HG03565 (cell line): ENCODE measurements around the gene HSD11B1.
"Not testable (repeated sequence)": the region's sequence is repeated elsewhere in the genome, so short reads cannot be mapped to it uniquely, and the experiment has no call there.

Experiments
- ATAC-seq: cut with Tn5 transposase; IDR thresholded peaks from one replicate; pipeline ENCODE4 v1.9.1; 2021; ENCODE audit warnings: mild to moderate bottlenecking, moderate library complexity; ENCODE audit not compliant: unreplicated experiment

HSD11B1 gene

DNA sequence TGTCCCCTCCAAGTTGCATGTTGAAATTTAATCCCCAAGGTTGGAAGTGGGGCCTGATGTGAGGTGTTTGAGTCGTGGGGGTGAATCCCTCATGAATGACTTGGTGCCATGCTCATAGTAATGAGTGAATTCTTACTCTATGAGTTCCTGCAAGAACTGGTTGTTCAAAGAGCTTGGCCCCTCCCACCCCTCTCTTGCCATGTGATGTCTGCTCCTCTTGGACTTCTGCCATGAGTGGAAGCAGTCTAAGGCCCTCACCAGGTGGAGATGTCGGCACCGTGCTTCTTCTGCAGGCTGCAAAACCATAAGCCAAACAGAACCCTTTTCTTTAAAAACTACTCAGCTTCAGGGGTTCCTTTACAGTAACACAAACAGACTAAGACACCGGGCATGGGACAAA is 15.2 kb upstream of the HSD11B1 start:
- no peak for ATAC-seq

DNA sequence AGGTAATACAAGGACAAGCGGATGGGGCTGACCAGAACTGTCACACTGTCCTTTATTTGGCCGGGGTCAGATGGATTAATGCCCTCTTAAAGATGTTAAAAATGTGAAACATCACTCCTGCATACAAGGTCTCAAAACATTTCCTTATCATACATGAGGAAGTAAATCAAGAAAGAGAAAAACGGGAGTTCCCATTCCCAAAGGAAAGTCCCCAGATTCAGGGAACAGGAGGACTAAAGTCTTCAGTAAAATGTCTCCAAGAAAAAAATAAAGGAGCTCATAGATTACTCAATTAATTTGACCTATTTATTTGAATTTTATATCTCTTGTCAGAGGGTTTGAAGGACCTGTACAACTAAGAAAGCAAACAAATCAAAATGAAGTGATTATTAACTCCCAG is 13.4 kb upstream of the HSD11B1 start:
- ATAC-seq = no peak

DNA sequence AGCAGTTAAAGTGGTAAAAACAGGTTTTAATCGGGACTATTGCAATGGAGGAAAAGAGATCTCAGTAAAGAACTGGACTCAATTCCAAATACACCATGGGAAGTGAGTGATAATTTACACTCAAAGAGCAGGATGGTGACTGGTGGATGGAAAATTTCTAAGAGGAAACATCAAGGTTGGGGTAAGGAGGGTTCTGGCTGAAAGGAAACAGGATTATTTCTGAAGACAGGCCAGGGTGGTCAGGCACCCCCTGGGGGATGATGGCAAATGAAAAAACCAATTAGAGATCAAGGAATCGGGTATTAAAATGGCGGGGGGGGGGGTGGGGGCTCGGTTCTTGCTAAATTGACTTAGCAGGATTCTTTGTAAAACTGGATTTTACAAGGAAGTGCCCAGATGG is 12.3 kb upstream of the HSD11B1 start:
- ATAC-seq = no peak

DNA sequence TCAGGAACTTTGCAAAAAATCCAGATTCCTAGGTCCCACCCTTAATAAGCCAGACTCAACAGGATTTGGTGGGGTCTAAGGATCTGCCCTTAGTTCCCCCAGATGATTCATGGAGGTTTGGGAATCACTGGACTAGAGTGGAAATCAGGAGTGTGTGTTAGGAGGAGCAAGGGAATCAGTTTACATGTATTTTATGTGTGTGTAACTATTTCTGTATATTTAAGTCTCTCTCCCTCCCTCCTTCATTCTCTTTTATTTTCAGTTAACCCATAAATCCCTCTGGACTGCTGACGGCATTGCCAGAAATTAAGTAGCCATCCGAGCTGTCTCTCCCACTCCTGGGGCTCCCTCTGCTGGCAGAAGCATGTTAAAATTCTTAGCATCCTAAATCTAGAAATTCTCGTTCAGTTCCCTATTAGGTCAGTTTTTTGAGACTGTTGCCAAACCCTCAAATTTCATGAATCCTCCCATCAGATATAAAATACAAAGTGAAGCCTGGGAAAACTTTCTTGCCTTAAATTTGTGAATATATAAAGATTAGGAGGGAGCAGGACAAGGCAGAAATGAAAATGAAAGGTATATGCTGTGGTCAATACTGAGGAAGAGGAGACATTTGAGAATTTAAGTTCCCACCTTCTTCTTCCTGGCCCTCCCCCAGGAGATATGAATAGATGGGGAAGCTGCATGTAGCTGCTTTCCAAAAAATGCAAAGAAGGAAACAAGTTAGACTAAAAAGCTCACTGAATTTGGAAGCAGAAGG is 11.7 kb upstream of the HSD11B1 start:
- ATAC-seq = peak; percentile 69

DNA sequence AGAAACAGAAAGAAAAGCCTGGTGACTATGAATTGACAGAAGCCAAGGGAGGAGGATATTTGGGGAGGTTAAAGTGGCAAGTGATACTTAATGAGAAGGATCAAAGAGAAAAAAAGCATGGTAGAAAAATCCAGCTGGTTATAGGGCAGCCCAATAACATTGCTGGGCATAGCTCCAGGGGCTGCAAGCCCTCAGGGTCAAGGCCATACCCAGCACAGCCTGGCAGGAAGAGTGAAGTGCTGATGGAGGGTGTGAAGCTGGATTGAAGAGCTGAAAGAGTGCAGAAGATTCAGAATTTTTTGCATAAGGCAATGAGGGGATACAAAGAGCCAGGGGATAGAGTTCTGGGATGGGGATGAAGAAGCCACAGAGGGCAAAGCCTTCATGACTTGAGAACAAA is 8.0 kb upstream of the HSD11B1 start:
- no peak for ATAC-seq

DNA sequence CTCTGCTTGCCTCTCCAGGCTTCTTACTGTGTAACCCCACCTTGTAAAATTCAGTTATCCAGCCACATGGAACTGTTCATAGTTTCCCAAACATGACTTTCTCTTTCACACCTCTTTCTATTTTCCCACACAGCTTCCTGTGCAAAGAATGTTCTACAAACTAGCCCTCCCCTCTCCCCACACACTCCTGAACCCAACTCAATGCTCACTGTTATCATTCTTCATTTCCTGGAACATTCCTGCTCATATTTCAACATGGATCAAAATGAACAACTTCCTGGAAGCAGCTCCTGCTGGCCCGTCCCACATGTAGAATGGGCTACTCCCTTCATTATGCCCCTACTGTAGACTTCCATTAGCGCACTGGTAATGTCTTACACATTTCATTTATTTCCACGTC is 7.5 kb upstream of the HSD11B1 start:
- no peak for ATAC-seq

DNA sequence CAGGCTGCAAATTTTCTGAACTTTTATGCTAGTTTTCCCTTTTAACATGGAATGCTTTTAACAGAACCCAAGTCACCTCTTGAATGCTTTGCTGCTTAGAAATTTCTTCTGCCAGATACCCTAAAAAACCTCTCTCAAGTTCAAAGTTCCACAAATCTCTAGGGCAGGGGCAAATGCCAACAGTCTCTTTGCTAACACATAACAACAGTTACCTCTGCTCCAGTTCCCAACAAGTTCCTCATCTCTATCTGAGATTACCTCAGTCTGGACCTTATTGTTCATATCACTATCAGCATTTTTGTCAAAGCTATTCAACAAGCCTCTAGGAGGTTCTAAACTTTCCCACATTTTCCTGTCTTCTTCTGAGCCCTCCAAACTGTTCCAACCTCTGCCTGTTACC is 4.0 kb upstream of the HSD11B1 start:
- not testable (repeated sequence) for ATAC-seq

DNA sequence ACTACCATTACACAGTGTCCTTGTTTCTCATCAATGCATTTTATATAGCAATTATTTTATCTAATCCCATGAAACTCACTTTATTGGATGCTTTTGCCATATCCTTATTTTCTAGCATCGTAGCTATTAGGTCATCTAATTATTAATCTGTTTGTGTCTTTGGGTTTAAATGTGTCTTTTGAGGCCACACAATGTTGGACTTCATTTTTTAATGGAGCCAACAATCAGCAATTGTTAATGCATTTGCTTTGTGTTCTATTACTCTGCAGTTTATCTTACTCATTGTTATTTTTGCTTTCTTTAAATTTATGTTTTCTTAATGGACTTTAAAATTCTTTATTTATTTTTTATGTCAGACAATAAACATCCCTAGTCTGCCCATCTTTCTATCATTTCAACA is 1.8 kb upstream of the HSD11B1 start:
- ATAC-seq = no peak

DNA sequence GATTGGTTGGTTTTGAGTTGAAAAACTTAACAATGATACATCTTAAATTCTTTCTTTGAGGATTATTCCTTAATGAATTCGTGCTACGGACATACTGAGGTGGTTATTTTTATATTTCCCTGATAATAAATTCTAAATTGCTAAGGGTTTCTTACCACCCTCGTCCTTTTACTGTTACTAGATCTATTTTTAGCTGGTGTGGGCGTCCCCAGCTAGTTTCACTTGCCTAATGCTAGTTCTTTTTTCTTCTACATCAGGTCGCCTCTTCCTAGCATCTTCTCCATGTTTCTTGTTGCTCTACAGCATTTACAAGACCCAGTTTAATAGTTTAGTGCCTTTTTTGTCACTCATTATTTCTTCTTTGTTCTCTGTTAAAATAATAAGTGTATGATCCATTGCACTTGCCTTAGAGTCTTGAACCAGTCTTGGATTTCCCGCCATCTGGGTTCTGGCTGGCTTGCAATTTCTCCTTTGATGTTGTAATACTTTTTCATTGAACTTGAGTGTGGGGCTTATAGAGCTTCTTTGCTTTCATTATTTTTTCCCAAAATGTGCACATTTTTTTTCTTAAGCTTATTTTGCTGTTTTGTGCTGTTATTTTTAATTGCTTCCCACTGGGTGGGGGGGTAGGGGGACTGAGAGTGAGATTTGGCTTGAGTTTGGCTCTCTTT is 677 bp upstream of the HSD11B1 start:
- no peak for ATAC-seq

DNA sequence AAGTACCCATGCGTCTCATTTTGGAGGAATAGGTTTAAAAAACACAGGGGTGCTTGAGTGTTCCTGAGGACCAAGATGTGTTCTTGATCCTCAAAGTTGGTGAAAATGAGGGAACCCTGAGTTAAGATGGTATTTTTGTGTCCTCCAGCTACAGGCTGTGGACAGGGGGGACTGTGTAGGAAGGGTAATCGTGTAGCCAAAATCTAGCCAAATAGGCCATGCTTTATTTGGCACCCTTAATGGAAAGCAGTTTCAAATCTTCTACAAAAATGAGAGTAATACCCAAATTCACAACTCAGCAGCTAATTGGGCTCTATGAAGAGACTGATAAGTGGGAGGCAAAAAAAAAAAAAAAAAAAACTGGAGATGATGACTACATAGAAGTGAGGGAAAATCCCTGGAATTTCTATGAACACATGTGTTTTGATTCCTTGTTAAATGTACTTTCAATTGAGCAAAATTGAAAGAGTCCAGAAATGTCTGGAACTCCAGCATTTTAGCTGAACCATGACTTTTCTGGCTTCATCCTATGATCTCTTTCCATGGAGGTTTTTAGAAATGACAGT is 470 bp downstream of the HSD11B1 start:
- no peak for ATAC-seq

DNA sequence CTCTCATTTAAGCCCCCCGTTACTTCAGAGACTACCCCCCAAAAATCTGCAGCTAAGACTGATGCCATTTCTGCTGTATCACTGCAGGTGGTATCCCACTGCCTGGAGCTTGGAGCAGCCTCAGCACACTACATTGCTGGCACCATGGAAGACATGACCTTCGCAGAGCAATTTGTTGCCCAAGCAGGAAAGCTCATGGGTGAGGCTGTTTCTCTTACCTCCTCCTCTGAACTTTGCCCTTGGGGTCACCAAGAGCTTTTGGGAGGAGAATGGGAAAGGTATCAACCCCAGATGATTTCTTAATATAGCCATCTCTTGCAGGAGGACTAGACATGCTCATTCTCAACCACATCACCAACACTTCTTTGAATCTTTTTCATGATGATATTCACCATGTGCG is 2.0 kb downstream of the HSD11B1 start:
- no peak for ATAC-seq

DNA sequence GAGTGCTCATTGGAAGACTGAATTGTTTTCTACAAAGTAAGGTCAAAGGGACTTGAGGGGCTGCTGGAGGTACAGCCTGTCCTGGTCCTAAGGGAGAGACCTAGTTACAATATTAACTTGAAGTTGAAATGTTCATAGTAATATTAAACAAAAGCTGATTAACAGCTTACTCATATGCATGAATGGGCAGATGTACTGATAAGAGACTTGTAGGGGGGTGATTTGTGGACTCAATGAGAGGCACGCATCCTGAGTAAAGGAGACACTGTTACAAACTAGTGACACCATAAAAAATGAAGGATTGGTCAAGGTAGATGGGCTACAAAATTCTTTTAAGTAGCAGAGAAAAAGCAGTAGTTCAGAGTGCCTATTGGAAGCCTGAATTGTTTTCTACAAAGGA is 2.7 kb downstream of the HSD11B1 start:
- ATAC-seq = no peak

DNA sequence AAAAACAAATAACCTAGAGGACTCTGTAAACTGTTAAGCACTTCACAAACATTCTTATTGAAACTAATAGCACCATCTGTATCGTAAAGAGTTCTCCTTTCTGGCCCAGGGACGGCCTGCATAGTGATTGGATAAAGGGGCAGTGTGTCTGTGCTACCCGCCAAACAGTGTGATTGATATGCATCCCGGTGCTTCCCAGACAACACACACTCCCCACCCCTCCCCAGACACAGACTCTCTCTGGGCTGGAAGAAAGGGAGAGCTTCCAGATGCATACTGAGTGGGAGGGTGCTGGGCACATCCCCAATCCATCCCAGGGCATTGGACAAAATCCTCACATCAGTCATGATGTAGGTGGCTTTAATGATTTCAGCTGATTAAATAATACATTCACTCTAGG is 3.7 kb downstream of the HSD11B1 start:
- ATAC-seq = no peak

DNA sequence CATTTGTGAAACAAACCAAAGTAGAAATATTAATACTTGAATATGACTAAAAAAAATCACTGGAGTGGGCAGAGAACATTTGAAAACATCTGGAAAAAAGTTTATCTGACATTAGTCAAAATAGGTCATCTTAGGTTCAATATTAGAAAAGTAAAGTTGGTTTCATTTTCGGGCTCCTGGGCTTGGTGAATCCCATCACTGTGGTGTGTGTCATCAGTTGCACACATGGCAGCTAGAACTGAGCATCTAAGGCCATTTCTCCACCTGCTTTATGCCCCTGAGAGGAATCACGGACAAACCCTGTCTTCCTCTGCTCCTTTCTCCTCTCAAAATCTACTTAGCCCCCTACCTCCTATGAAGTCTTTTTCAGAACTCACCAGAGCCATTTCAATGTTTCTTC is 5.4 kb downstream of the HSD11B1 start:
- ATAC-seq = no peak

DNA sequence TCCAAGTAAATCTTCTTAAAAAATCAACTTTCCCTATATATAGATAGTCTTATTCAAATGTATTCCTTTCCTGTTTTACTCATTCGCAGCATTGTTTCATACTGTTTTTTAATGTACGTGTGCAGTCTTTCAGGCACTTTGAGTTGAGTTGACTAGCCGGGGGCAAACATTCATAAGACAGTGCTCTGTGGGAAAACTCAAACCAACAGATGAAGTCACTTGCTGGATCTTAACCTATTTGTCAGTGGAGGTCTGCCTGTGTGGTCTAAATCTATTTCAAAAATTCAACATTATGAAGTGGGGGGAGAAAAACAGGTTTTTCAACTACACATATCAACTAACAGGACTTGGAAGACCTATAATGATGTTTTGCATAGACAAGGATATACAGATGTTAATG is 6.2 kb downstream of the HSD11B1 start:
- ATAC-seq = no peak

DNA sequence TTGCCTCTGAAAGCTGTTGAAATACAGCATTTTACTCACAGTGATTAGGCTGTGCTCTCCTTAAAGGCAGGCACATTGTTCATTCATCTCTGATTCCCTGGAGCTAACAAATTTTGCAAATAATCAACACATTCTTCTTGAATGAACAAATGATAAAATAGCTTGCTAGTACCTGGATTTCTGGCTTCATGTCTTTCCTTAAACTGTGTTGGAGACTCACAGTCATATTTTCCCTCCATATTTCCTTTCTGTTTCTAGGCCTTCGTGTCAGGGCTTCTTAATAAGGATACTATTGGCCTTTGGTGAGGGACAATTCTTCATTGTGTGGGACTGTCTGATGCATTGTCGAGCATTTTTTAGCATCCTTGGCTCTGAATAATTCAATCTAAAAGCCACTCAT is 9.7 kb downstream of the HSD11B1 start:
- ATAC-seq = no peak

DNA sequence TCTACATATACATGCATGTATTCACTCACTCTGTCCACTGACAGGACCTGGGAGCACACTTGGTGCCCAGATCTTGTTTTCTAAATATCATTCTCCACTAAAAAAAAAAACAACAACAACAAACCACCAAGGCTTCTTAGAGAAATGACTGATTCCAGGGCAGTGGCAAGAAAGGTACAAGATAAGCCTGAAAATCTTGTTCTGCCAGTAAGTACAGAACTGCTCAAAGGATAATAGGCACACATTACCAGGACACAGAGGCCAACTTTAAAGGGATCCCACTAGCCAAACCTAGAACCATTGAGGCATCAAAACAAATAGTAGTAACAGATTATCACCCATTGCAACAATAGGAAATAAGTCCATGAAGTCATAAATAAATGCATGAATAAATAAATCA is 10.7 kb downstream of the HSD11B1 start:
- ATAC-seq = no peak

DNA sequence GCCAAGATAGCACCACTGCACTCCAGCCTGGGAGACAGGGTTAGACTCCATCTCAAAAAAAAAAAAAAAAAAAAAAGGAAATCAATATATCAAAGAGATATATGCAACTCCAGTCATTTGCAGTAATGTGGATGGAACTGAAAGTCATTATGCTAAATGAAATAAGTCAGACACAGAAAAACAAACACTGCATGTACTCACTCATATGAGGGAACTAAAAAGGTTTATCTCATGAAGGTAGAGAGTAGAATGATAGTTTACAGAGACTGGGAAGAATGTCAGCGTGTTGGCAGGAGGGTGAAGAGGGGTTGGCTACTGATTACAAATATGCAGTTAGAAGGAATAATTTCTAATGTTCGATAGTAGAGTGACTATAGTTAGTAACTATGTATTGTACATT is 13.2 kb downstream of the HSD11B1 start:
- ATAC-seq = no peak

DNA sequence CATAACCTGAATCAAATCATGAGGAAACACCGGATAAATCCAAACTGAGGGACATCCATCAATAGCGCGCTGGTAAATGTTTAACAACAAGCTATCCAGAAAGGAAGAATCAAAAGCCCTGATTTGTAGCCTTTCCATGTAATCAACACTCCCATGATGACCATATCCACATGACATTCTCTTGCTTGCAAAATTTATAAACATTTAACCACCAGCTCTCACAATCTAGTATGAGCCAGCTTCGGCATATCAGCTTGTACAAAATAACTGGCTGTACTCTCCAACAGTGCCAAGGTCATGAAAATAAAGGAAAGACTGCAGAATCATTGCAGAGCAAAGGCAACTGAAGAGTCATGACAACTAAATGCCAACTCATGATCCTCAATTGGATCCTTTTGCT is 15.7 kb downstream of the HSD11B1 start:
- ATAC-seq = no peak

DNA sequence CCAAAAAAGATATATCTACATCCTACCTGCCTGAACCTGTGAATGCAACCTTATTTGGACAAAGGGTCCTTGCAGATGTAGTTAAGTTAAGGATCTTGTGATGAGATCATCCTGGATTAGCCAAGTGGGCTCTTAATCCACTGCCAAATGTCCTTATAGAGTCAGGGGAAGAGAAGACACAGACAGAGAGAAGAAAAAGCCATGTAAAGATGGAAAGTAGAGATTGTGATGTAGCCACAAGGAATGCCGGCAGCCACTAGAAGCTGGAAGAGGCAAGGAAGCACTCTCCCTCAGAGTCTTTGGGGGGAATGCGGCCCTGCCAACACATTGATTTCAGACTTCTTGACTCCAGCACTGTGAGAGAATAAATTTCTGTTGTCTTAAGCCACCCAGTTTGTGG is 16.2 kb downstream of the HSD11B1 start:
- no peak for ATAC-seq

DNA sequence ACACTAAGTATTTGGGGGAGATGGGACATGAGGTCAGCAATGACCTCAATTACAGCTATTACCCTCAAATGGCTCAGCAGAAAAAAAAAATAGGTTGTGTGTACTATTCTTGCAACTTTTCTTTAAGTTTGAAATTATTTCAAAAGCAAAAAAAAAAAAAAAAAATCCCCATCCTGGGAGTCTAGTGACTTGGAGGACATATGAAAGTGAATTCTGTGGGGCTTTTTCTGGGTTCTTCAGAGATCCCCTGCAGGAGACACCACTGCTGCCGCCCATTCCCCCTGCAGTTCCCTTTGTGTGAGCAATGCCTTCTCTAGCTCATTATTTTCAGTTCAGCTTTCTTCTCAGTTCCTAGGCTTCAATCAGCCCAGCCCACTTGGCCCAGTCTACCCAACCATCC is 16.7 kb downstream of the HSD11B1 start:
- no peak for ATAC-seq

DNA sequence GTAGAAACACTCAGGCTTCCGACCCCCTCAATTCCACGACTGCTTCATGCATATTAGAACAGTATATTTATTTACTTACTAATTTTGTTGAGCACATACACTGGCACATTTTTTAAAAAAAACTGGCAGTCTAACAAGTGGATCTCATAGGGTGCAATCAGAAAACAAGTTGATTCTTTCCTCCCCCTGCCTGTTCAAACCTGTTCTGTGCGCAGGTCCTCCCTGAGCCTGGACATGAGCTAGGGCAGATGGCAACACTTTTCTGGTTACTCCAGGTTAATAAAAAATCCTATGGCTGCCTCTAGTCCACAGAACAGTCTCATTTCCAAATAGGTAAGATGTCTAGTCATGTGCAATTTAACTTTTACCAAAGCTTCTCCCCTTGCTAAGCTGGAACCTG is 18.6 kb downstream of the HSD11B1 start:
- ATAC-seq = no peak
